GM12875 (cell line): Measurements from ENCODE around the gene INTS15.

Source experiments
- H3K4me3 ChIP-seq: one replicate; pipeline ENCODE4 v1.5.1; 2011; ENCODE audit warnings: low read depth, low read length, control low read depth
- CTCF ChIP-seq: IDR thresholded peaks from 2 replicates; pipeline ENCODE4 v1.5.1; 2011; ENCODE audit warnings: low read depth, mild to moderate bottlenecking, control low read depth, inconsistent platforms, low read length, moderate library complexity, borderline replicate concordance; ENCODE audit not compliant: insufficient read depth

INTS15 gene

GRCh38 chr7:6654842-6655610, 65.2 kb downstream of the INTS15 start:
- no peak overlapping the region for H3K4me3 ChIP-seq
- TF ChIP-seq CTCF = no peak

GRCh38 chr7:6655636-6656385, 66.0 kb downstream of the INTS15 start:
- no peak for TF ChIP-seq CTCF
- H3K4me3 ChIP-seq = no peak overlapping the region

GRCh38 chr7:6656413-6656812, 66.6 kb downstream of the INTS15 start:
- H3K4me3 ChIP-seq = no peak overlapping the region
- no peak for TF ChIP-seq CTCF
